Measurements from ENCODE around the gene DCLK1. TPM values are rescaled to one million over a fixed set of nuclear protein-coding genes. Genes with fewer than 3 reads are reported as not detected.

Gene DCLK1
- total RNA-seq, 1 experiment from 2014 or later: 36.2 TPM

- no peaks in the 10 kb centered on the region for H3K9me3 ChIP-seq (ENCODE audit: control insufficient read depth, low read depth, low read length)
- H3K4ac ChIP-seq (ENCODE audit: low read depth, low read length): no peak overlapping the region
- H2BK5ac ChIP-seq (ENCODE audit: insufficient read length, low read length): no peak overlapping the region
- no peak overlapping the region for H2AK5ac ChIP-seq (ENCODE audit: insufficient read length, low read length)
- no peak overlapping the region for H3T11ph ChIP-seq (ENCODE audit: low read length)
- H2AFZ ChIP-seq (ENCODE audit: low read length): no peak overlapping the region
- Mint-ChIP-seq H3K9me3 (no peaks in the 10 kb centered on the region), H3K4me3 (no peak overlapping the region), H3K27ac (peak overlapping the region in 2 of 3 experiments; percentile 38 to 50; a peak in 1 of 7 replicates), H3K27me3 (ENCODE audit: low read depth) (no peaks in the 10 kb centered on the region), H3K36me3 (ENCODE audit: insufficient read depth in 1 of 3, low read depth in 3 of 3) (peaks cover 0 to 23% (median 2%) of the 10 kb centered on the region in 3 experiments; a peak in 3 of 7 replicates), H3K4me1 (peaks cover 17 to 18% of the 10 kb centered on the region in 2 experiments)
- no peak overlapping the region for H2BK20ac ChIP-seq (ENCODE audit: low read depth, low read length, poor library complexity, severe bottlenecking)
- no peak for TF ChIP-seq CTCF (conservative IDR thresholded peaks at IDR 0.05)
- no peak overlapping the region for H2BK12ac ChIP-seq (ENCODE audit: insufficient read length, low read depth, low read length)
- H4K5ac ChIP-seq (ENCODE audit: insufficient read length, low read depth, low read length): no peak overlapping the region
- no peaks in the 10 kb centered on the region for H3K79me1 ChIP-seq (ENCODE audit: insufficient read depth, low read depth, low read length, poor library complexity, severe bottlenecking)
- no peaks in the 10 kb centered on the region for H3K79me2 ChIP-seq (ENCODE audit: insufficient read depth, low read length)
- H3K23me2 ChIP-seq (ENCODE audit: insufficient read length, low read depth, low read length, poor library complexity, severe bottlenecking): no peaks in the 10 kb centered on the region
- no peak overlapping the region for H3K23ac ChIP-seq (ENCODE audit: insufficient read length, low read depth, low read length)
- H3K27me3 ChIP-seq (ENCODE audit: insufficient read depth, low read length): no peaks in the 10 kb centered on the region
- no peak overlapping the region for H2BK120ac ChIP-seq (ENCODE audit: low read depth, low read length, poor library complexity, severe bottlenecking)
- WGBS (ENCODE audit: extremely low coverage, insufficient read length, low lambda C conversion rate): no CpG with 5 or more reads among the region's 1 CpG
- H4K8ac ChIP-seq (replicated peaks; ENCODE audit: insufficient read length, low read depth, low read length): no peak overlapping the region
- H3K9ac ChIP-seq (ENCODE audit: extremely low read depth, insufficient read length, low read length): no peak overlapping the region
- no peak overlapping the region for H3K56ac ChIP-seq (ENCODE audit: insufficient read length, low read depth, low read length)
- no peak for DNase-seq
- H3K4me1 ChIP-seq (ENCODE audit: insufficient read depth, low read length): no peaks in the 10 kb centered on the region
- no peaks in the 10 kb centered on the region for H4K20me1 ChIP-seq (ENCODE audit: control insufficient read depth, insufficient read depth, insufficient read length)
- H3K27ac ChIP-seq (ENCODE audit: insufficient read length, low read depth, low read length): no peak overlapping the region
- no peak overlapping the region for H3K18ac ChIP-seq (ENCODE audit: insufficient read length, low read depth, low read length)
- H4K91ac ChIP-seq (ENCODE audit: insufficient read length, low read depth, low read length): no peak overlapping the region
- no peak overlapping the region for H3K4me2 ChIP-seq (ENCODE audit: insufficient read depth, insufficient read length, low read length)
- no peak overlapping the region for H2BK15ac ChIP-seq (ENCODE audit: low read depth, low read length)
- no peak overlapping the region for H3K14ac ChIP-seq (ENCODE audit: insufficient read depth, low read length)
Observed at GRCh38 chr13:35832551-35832950, 298.6 kb downstream of the DCLK1 start.
